ENCODE data around the gene GMIP. TPM values are rescaled to one million over a fixed set of nuclear protein-coding genes. Genes with fewer than 3 reads are reported as not detected.
A peak's percentile ranks its signal among the peaks of the same experiment; 100 is the strongest.

Gene GMIP
- total and polyA plus RNA-seq, 12 donors = 1.4 to 11.8 (median 2.4) TPM

- 64 to 79% methylated on average over 13 of the region's 13 CpGs for WGBS, 2 donors
- Histone ChIP-seq H3K27me3 (no peaks in the 10 kb centered on the region), H3K9me3 (no peaks in the 10 kb centered on the region), H3K4me3 (no peak overlapping the region), H3K36me3 (no peaks in the 10 kb centered on the region), H3K27ac (no peak overlapping the region), H3K4me1 (no peaks in the 10 kb centered on the region)
- DNase-seq = no peak
- peak in 2 of 8 donors; percentile 39 to 83 for ATAC-seq
- intact Hi-C loops (cut with DNase I) = no loop called here
- TF ChIP-seq, protein P1, sequence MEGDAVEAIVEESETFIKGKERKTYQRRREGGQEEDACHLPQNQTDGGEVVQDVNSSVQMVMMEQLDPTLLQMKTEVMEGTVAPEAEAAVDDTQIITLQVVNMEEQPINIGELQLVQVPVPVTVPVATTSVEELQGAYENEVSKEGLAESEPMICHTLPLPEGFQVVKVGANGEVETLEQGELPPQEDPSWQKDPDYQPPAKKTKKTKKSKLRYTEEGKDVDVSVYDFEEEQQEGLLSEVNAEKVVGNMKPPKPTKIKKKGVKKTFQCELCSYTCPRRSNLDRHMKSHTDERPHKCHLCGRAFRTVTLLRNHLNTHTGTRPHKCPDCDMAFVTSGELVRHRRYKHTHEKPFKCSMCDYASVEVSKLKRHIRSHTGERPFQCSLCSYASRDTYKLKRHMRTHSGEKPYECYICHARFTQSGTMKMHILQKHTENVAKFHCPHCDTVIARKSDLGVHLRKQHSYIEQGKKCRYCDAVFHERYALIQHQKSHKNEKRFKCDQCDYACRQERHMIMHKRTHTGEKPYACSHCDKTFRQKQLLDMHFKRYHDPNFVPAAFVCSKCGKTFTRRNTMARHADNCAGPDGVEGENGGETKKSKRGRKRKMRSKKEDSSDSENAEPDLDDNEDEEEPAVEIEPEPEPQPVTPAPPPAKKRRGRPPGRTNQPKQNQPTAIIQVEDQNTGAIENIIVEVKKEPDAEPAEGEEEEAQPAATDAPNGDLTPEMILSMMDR (IDR thresholded peaks at IDR 0.05) = no peak
These were observed 62.1 kb downstream of the GMIP start for GRCh38 chr19:19581391-19581790.

- 94 to 97% methylated on average over 4 of the region's 4 CpGs for WGBS, 2 donors
- Histone ChIP-seq H3K27ac (no peak overlapping the region), H3K27me3 (no peaks in the 10 kb centered on the region), H3K9me3 (no peaks in the 10 kb centered on the region), H3K36me3 (no peaks in the 10 kb centered on the region), H3K4me3 (no peak overlapping the region), H3K4me1 (no peaks in the 10 kb centered on the region)
- intact Hi-C loops (cut with DNase I) = no loop called here
- ATAC-seq = no peak
- DNase-seq = no peak
- TF ChIP-seq, protein P1 (IDR thresholded peaks at IDR 0.05) = no peak
These were observed 63.0 kb downstream of the GMIP start for GRCh38 chr19:19580418-19580817.

- Histone ChIP-seq H3K4me3 (no peak overlapping the region), H3K27me3 (no peaks in the 10 kb centered on the region), H3K36me3 (no peaks in the 10 kb centered on the region), H3K4me1 (no peaks in the 10 kb centered on the region), H3K9me3 (no peaks in the 10 kb centered on the region), H3K27ac (no peak overlapping the region)
- intact Hi-C loops (cut with DNase I) = no loop called here
- DNase-seq = no peak
- no peak for ATAC-seq
- TF ChIP-seq, protein P1 (IDR thresholded peaks at IDR 0.05) = no peak
- 88 to 90% methylated on average over 25 of the region's 25 CpGs for WGBS, 2 donors
These were observed 63.7 kb downstream of the GMIP start for GRCh38 chr19:19579533-19580361.

Other genes with a start within 250 kb of the GMIP start
- gene GATAD2A, start 238.0 kb downstream of the GMIP start, total RNA-seq = 10 to 100 TPM; 22.1 to 48.5 (median 26.0) TPM
- 10 to 100 TPM in 1 of 2 donors, 1 to 10 TPM in 1; 7.5 to 13.3 TPM for gene GATAD2A, start 238.0 kb downstream of the GMIP start, polyA plus RNA-seq
- 1 to 10 TPM in 1 of 10 donors, under 1 TPM in 8, not detected in 1; 0.23 to 1.2 (median 0.45) TPM for gene TSSK6, start 128.1 kb downstream of the GMIP start, total RNA-seq
- gene TSSK6, start 128.1 kb downstream of the GMIP start, polyA plus RNA-seq = under 1 TPM; 0.29 to 0.49 TPM
- gene NDUFA13, start 127.4 kb downstream of the GMIP start, total RNA-seq = 1,000 to 10,000 TPM in 9 of 10 donors, 100 to 1,000 TPM in 1; 856 to 1,274 (median 1,129) TPM
- 1,000 to 10,000 TPM; 1,172 to 1,278 TPM for gene NDUFA13, start 127.4 kb downstream of the GMIP start, polyA plus RNA-seq
- 1 to 10 TPM; 2.1 to 4.1 (median 2.4) TPM for gene YJEFN3, start 114.7 kb downstream of the GMIP start, total RNA-seq
- 10 to 100 TPM in 1 of 2 donors, 1 to 10 TPM in 1; 4.0 to 13.1 TPM for gene YJEFN3, start 114.7 kb downstream of the GMIP start, polyA plus RNA-seq
- under 1 TPM in 8 of 10 donors, not detected in 2; 0.09 to 0.61 (median 0.23) TPM for gene CILP2, start 105.4 kb downstream of the GMIP start, total RNA-seq
- under 1 TPM; 0.07 to 0.23 TPM for gene CILP2, start 105.4 kb downstream of the GMIP start, polyA plus RNA-seq
- 1 to 10 TPM in 1 of 10 donors, under 1 TPM in 2, not detected in 7; 0.25 to 1.2 (median 0.36) TPM for gene PBX4, start 25.0 kb downstream of the GMIP start, total RNA-seq
- under 1 TPM; 0.06 to 0.51 TPM for gene PBX4, start 25.0 kb downstream of the GMIP start, polyA plus RNA-seq
- gene LPAR2, start 15.4 kb downstream of the GMIP start, total RNA-seq = 1 to 10 TPM in 3 of 10 donors, under 1 TPM in 6, not detected in 1; 0.25 to 1.9 (median 0.94) TPM
- 1 to 10 TPM in 1 of 2 donors, under 1 TPM in 1; 0.52 to 1.2 TPM for gene LPAR2, start 15.4 kb downstream of the GMIP start, polyA plus RNA-seq
- 10 to 100 TPM; 12.3 to 28.2 (median 18.4) TPM for gene ATP13A1, start 20.0 kb upstream of the GMIP start, total RNA-seq
- gene ATP13A1, start 20.0 kb upstream of the GMIP start, polyA plus RNA-seq = 10 to 100 TPM; 23.2 to 34.5 TPM
- gene ZNF101, start 25.2 kb upstream of the GMIP start, total RNA-seq = 1 to 10 TPM; 2.5 to 5.7 (median 3.8) TPM
- 1 to 10 TPM; 3.1 to 6.9 TPM for gene ZNF101, start 25.2 kb upstream of the GMIP start, polyA plus RNA-seq
- 1 to 10 TPM; 2.8 to 6.6 (median 4.1) TPM for gene ZNF14, start 89.5 kb upstream of the GMIP start, total RNA-seq
- 1 to 10 TPM; 1.8 to 3.8 TPM for gene ZNF14, start 89.5 kb upstream of the GMIP start, polyA plus RNA-seq
- gene ZNF506, start 178.1 kb upstream of the GMIP start, total RNA-seq = 10 to 100 TPM; 11.1 to 17.0 (median 13.4) TPM
- 1 to 10 TPM; 3.3 to 8.6 TPM for gene ZNF506, start 178.1 kb upstream of the GMIP start, polyA plus RNA-seq
- gene ZNF253, start 222.2 kb upstream of the GMIP start, total RNA-seq = 10 to 100 TPM in 5 of 10 donors, 1 to 10 TPM in 5; 4.8 to 13.0 (median 9.2) TPM
- gene ZNF253, start 222.2 kb upstream of the GMIP start, polyA plus RNA-seq = 1 to 10 TPM; 2.4 to 6.2 TPM